NCI-H2196 (cell line): ENCODE results near the gene EPYC.
A peak's percentile ranks its signal among the peaks of the same experiment; 100 is the strongest.
"Not testable (repeated sequence)": the region's sequence is repeated elsewhere in the genome, so short reads cannot be mapped to it uniquely, and the experiment has no call there.

Source experiments
- DNase-seq: peaks from one replicate; lab custom pipeline; 2025; ENCODE audit not compliant: unreplicated experiment; lab: John Stamatoyannopoulos, UW

Gene EPYC

GRCh38 chr12:90991952-90992465 is 12.8 kb downstream of the EPYC start:
- DNase-seq: no peak

- DNase-seq: no peak
Measured at GRCh38 chr12:90990611-90991010, 14.2 kb downstream of the EPYC start.

- DNase-seq: no peak
Measured at GRCh38 chr12:90989686-90990111, 15.1 kb downstream of the EPYC start.

DNA sequence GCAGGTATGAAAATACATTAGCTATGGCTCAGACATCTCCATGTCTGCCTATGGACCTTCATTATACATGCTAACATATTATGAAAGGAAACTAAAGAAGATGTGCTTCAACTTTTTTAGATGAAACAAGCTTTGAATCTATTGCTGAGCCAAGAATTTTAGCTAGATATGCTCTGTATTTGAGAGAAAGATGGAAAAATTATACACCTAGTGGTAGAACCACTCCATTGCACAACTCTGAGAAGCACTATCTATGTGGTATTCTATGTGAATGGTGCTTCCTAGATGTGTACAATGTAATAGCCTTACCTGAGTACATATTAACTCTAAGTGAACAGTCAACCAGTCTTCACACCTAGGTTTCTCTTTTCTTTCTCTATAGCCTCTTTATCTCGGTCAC is 17.3 kb downstream of the EPYC start:
- DNase-seq: no peak

DNA sequence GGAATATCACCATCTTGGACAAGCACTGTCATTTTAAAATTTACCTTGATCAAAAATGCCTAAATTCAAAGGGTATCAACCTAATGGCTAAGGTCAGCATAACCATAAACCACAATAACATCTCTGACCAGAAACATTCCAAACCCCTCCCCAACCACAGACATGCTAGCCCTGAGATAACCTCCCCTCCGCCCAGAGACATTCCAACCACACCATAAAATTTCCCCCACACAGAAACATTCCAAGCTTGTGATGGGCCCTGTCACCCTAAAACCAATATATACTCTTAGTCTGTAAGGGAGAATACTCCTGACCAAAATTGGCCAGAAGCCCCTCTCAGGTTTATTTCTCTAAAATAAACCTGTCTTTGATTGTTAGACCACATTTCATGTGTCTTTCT is 17.7 kb downstream of the EPYC start:
- no peak for DNase-seq

- DNase-seq: not testable (repeated sequence)
Measured at GRCh38 chr12:90985331-90985730, 19.4 kb downstream of the EPYC start.

DNA sequence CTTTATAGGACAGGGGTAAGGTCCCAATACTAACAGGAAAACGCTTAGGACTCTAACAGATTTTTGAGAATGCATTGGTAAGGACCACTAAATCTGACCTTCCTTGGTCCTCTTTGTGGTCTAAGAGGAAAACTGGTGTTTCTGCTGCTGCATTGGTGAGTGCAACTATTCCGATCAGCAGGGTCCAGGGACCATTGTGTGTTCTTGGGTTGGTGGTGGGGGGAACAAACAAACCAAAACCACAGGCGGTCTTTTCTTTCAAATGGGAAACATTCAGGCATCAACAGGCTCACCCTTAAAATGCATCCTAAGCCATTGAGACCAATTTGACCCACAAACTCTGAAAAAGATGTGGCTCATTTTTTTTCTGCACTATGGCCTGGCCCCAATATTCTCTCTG is 20.7 kb downstream of the EPYC start:
- DNase-seq: no peak

GRCh38 chr12:90982170-90982569 is 22.6 kb downstream of the EPYC start:
- DNase-seq: no peak

DNA sequence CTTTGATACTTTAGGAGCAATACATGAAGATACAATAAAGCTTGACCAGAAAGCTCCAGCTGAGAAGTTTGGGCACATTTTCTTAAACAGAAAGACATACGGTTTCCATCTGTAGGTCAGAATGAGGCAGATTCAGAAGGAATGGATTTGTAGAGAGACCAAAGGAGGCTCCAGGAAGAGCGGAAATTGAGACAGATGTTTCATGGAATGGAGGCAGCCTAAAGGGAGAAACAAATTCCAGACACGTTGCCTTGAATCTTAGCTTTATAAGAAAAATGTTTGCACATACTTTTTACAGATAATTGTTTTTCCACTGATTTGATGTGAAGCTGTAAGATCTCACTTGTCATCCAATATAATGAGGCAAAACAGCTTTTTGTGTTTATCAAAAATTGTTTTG is 24.8 kb downstream of the EPYC start:
- DNase-seq: no peak

DNA sequence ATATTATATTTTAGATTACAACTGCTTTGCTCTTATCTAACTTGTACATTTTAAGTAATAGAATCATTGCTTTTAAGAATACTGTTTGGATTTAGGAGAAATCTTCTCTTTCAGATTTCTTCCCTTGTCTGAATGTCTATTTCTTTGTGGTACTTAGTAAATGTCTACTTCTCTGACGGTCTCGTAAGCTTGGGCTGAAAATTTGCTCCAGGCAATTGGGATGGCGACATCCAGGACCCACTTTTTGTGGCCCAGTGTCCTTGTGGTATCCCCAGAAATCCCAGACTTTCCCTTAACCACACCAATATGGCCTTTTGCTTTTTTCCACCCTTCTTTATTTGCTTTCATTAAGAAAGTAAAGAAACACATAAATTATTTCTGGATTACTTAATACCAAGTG is 25.8 kb downstream of the EPYC start:
- no peak for DNase-seq

GRCh38 chr12:90978117-90978770 is 26.5 kb downstream of the EPYC start:
- no peak for DNase-seq

GRCh38 chr12:90977224-90977623 is 27.5 kb downstream of the EPYC start:
- no peak for DNase-seq

DNA sequence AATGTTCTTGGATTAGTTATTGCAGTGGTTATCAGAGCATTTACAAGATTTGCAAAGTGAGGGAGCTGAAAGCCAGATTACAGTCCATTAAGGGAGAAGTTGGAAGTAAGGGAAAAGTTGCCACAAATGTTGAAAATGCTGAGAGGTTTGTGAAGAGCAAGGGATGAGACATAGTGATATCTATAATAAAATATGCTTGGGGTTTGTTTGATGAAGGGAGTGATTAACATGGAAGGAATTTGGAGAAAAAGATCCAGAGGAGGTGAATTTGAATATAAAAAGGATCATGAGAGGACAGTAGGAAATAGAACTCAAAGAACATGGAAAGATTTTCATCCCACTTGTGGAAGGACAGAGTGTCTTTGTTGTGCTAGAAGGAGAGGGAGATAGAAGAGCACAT is 30.5 kb downstream of the EPYC start:
- no peak for DNase-seq

DNA sequence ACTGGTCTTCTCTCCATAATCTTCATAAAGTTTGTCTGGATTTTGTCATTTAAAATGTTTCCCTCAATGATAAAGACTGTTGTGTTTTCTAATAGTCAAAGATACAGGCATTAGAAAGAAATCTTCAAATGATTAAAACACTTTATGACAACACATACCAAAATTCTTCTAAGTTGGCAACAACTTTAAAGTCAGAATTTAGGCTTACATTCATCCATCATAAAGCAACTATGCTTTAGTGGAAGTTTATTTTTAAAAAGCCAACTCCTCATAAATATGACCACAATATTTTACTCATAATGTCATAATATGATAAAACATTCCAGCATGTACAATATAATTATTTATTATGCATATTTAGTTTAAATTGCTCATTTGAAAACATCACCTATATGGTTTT is 32.5 kb downstream of the EPYC start:
- DNase-seq: no peak

DNA sequence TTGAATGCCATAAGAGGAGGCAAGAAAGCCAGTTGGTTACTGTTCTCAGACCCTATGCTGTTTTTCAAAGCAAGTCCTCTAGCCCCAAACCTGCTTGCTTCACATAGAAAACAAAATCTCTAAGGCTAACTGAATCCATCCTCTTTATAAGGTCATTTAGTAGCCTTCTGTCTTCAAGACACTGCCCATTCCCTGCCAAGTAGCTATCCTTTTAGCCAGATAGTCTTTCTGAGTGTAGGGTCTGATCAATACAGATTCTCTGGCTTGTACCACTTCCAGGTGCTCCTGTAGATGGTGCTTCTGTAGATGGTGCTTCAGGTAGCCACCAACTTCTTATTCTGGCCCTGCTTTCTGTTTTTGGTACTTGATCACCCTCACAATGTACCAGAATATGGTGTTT is 33.9 kb downstream of the EPYC start:
- DNase-seq: no peak

DNA sequence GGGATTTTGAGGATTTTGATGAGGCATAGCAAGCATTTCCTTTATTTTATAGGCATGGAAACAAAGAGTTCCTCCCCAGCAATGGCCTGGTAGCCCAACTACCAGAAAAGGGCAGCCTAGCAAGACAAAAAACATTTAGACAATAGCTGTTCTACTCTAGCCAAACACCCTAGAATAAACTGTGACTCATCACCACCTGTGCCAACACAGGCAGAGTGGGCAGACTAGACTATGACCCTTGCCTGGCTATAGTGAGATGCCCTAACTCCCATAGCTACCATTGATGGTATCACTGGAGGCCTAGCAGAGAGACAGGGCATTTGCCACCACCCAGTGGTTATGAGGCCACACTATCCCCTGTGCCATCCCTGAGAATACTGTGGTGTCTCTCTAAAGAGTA is 34.3 kb downstream of the EPYC start:
- no peak for DNase-seq

- DNase-seq: no peak
Measured at GRCh38 chr12:90969851-90970250, 34.9 kb downstream of the EPYC start.

DNA sequence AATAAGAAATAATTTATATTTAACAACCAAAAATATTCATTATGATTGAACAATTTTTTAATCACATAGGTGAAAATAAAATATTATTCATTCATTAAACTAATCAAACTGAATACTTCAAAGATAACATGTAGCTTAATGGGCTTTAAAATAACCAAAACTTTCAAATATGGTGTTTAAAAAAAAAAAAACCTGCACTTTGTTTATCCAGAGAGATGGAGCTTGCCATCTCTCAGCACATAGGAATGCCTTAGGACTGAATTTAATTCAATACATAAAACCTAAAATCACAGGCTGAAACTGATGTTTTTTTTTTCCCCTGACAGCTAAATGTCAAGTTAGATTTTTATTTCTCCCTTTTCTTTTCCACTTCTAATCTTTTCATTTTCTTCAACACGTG is 35.4 kb downstream of the EPYC start:
- DNase-seq: no peak

DNA sequence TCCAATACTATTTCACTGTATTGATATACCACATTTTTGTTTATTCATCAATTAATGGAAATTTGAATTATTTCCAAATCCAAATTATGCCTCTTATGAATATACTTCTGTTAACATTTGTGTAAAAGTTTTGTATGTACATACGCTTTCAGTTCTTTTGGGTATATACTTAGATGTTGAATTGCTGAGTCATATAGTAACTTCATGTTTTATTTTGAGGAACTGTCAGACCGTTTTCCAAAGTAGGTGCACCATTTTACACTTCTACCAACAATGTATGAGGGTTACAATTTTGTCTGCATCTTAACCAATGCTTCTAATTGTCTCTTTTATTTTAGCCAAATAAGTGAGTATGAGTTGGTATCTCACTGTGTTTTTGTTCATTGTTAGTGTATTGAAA is 39.6 kb downstream of the EPYC start:
- DNase-seq: no peak

DNA sequence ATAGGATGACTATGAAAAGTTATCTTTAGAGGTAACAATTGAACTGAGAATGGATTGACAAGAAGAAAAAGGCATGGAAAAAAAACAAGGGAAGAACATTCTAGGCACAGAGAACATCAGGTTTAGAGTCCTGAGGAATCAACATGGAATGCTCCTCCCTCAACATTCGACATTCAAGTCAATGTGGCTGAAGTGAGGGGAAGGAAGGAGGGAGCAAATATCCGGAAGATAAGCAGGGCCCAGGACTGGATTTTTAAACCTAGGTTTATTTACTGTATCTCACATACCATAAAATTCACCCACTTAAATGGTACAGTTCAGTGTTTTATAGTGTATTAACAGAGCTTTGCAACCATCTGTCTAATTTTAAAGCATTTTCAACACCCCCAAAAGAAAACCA is 40.2 kb downstream of the EPYC start:
- no peak for DNase-seq

DNA sequence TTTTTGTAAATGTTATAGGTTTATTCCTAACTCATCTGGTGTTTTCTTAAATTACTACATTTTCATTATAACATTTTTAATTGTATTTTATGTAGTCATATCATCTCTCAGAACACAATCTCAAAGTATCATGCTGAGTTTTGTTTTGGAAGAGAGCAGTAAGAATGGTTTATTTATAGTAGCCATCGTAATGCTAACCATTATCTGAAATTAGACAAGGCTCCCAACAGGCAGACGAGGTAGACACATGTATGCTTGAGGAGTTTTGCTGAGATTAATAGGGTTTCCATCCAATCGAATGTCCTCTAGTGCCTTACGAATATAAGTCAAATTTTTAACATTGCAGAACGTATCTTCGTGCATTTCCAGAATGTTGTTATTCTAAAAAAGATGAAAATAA is 40.8 kb downstream of the EPYC start:
- no peak for DNase-seq

DNA sequence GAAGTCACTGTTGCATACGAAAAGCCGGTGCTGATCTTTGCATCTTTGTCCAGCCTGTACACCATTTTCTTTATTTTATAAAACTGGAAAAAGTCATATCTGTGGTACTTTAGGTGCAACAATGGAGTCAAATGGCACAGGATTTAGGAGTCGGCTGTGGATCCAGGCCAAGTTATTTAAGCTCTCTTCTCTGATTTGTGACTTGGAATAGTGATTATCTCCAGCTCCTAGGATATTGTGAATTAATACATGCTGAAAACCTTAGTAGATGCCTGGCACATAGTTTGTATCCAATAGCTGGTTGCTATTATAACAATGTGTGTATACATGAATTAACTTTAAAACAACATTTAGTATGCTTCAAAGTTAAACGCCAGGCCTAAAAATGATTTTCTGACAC is 43.6 kb downstream of the EPYC start:
- DNase-seq: no peak

- DNase-seq: peak; percentile 45
Measured at GRCh38 chr12:90959538-90960139, 45.1 kb downstream of the EPYC start.
